GM23248 (cell line): ENCODE data around the gene IGFLR1. TPM values are rescaled to one million over a fixed set of nuclear protein-coding genes. Genes with fewer than 3 reads are reported as not detected.
"Not testable (repeated sequence)": the region's sequence is repeated elsewhere in the genome, so short reads cannot be mapped to it uniquely, and the experiment has no call there.

ENCODE experiments used
- DNase-seq: peaks from one replicate; pipeline ENCODE4 v3.0.0-alpha.2; 2015
- H2AFZ ChIP-seq: fragments of 200-600 bp; sonication (generic); 2 replicates; pipeline ENCODE4 v1.6.1; 2016; ENCODE audit warnings: antibody characterized with exemption
- H3F3A ChIP-seq: fragments of 200-600 bp; sonication (generic); 2 replicates; pipeline ENCODE4 v1.6.1; 2016; ENCODE audit warnings: mild to moderate bottlenecking, antibody characterized with exemption, mixed run types; ENCODE audit not compliant: insufficient read depth
- H3K27ac ChIP-seq: fragments of 200-600 bp; sonication (generic); 2 replicates; pipeline ENCODE4 v1.5.1; 2016; ENCODE audit warnings: mild to moderate bottlenecking
- H3K27me3 ChIP-seq: fragments of 200-600 bp; sonication (generic); replicated peaks from 2 replicates; pipeline ENCODE4 v1.6.1; 2016; ENCODE audit warnings: mild to moderate bottlenecking; ENCODE audit not compliant: insufficient read depth
- H3K36me3 ChIP-seq: fragments of 200-600 bp; sonication (generic); 2 replicates; pipeline ENCODE4 v1.6.1; 2016; ENCODE audit warnings: low read depth, mild to moderate bottlenecking
- H3K4me1 ChIP-seq: fragments of 200-600 bp; sonication (generic); 2 replicates; pipeline ENCODE4 v1.6.1; 2016; ENCODE audit warnings: mild to moderate bottlenecking; ENCODE audit not compliant: insufficient read depth
- H3K4me2 ChIP-seq: fragments of 200-600 bp; sonication (generic); one replicate; pipeline ENCODE4 v1.6.1; 2016; ENCODE audit warnings: mild to moderate bottlenecking; ENCODE audit not compliant: unreplicated experiment
- H3K4me3 ChIP-seq: fragments of 200-600 bp; sonication (generic); 2 replicates; pipeline ENCODE4 v1.5.1; 2016; ENCODE audit warnings: mild to moderate bottlenecking
- H3K79me2 ChIP-seq: fragments of 200-600 bp; sonication (generic); 2 replicates; pipeline ENCODE4 v1.6.1; 2016; ENCODE audit warnings: mild to moderate bottlenecking; ENCODE audit not compliant: insufficient read depth
- H3K9ac ChIP-seq: fragments of 200-600 bp; sonication (generic); 2 replicates; pipeline ENCODE4 v1.6.1; 2016; ENCODE audit warnings: mild to moderate bottlenecking
- H3K9me2 ChIP-seq: fragments of 200-600 bp; sonication (generic); 2 replicates; pipeline ENCODE4 v1.6.1; 2016; ENCODE audit warnings: mixed run types, mild to moderate bottlenecking, moderate library complexity; ENCODE audit not compliant: insufficient read depth
- H3K9me3 ChIP-seq: fragments of 200-600 bp; sonication (generic); one replicate; pipeline ENCODE4 v1.6.1; 2017; ENCODE audit warnings: low read depth
- H4K20me1 ChIP-seq: fragments of 200-600 bp; sonication (generic); 2 replicates; pipeline ENCODE4 v1.6.0; 2016; ENCODE audit not compliant: insufficient read depth
- EZH2 ChIP-seq: fragments of 200-600 bp; sonication (generic); IDR thresholded peaks from 2 replicates; pipeline ENCODE4 v1.6.1; 2018; ENCODE audit warnings: antibody characterized with exemption, mild to moderate bottlenecking; ENCODE audit not compliant: insufficient read depth, poor library complexity, severe bottlenecking
- EZH2phosphoT487 ChIP-seq: fragments of 200-600 bp; sonication (generic); IDR thresholded peaks from 2 replicates; pipeline ENCODE4 v1.6.1; 2018; ENCODE audit warnings: antibody characterized with exemption, moderate library complexity, mild to moderate bottlenecking, low read depth; ENCODE audit not compliant: insufficient read depth
- WGBS, 2 experiments: methylation state at CpG; one replicate each; pipeline ENCODE4 v1.1.6; 2015 to 2017; ENCODE audit warnings: low lambda C conversion rate in 2 of 2, low coverage in 1 of 2; ENCODE audit errors: missing lambda C conversion rate in 2 of 2; 5-methylcytosine and 5-hydroxymethylcytosine counted together
- in situ Hi-C: fragments of 300-500 bp; cut with MboI; formaldehyde crosslinking; loops from 2 replicates; pipeline ENCODE4 v1.15.0; 2020
- polyA plus RNA-seq: library from polyadenylated mRNA; unstranded; fragments of >200 nt; fragmentation: Nextera tagmentation; extraction: Ambion mirVana; gene quantifications from 2 replicates; pipeline ENCODE4 v1.2.1, GENCODE V29; 2016
- total RNA-seq: library from RNA; depleted of rRNA; stranded (reverse); fragments of >200 nt; shearing (Covaris generic); gene quantifications from 2 replicates; pipeline ENCODE4 v1.2.3, GENCODE V29; 2014; rRNA removed

The IGFLR1 gene
- total and polyA plus RNA-seq, 2 experiments from 2014 or later: 1.4 to 3.2 TPM

DNA sequence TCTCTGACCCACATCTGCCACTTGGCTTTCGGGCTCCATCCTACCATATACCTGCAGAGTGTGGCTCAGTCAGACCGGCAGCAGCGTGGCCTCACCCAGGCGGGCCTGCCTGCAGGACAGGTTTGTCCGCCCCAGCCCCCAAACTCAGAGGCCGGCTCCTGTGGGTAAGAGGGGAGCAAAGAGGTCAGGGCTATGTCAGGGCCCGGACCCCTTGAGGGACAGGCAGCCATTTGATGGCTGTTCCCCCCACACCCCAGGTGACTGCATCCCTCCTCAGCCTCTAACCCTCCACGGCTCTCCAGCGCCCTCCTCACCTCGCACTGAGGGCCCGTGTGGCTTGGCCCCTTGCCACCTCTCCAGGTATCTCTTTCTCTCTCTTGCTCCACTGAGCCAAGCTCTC, 50.2 kb downstream of the IGFLR1 start:
- Histone ChIP-seq H4K20me1 (no peaks in the 10 kb centered on the region), H3K9me2 (no peaks in the 10 kb centered on the region), H3K27ac (no peak overlapping the region), H3K27me3 (no peaks in the 10 kb centered on the region), H3K9me3 (no peaks in the 10 kb centered on the region), H2AFZ (no peak overlapping the region), H3K9ac (no peak overlapping the region), H3K4me3 (no peak overlapping the region), H3K4me2 (no peak overlapping the region), H3K36me3 (no peaks in the 10 kb centered on the region), H3F3A (no peaks in the 10 kb centered on the region), H3K4me1 (no peaks in the 10 kb centered on the region), H3K79me2 (no peaks in the 10 kb centered on the region)
- 46 to 48% methylated on average over 10 of the region's 11 CpGs for WGBS, 2 experiments
- in situ Hi-C loops: no loop called here
- no peak for TF ChIP-seq EZH2
- no peak for TF ChIP-seq EZH2phosphoT487
- DNase-seq: no peak

DNA sequence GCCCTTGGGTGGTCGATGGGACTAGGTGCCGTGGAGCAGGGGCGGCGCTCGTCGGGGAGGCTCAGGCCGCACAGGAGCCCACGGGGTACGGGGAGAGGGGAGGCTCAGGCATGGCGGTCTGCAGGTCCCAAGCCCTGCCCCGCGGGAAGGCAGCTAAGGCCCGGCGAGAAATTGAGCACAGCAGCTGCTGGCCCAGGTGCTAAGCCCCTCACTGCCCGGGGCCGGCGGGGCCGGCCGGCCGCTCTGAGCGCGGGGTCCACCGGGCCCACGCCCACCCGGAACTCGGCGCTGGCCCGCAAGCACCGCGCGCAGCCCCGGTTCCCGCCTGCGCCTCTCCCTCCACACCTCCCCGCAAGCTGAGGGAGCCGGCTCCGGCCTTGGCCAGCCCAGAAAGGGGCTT, 51.1 kb downstream of the IGFLR1 start:
- H3F3A ChIP-seq, H3K27me3 ChIP-seq, H3K36me3 ChIP-seq, H3K9ac ChIP-seq, H4K20me1 ChIP-seq, H3K79me2 ChIP-seq, H3K4me3 ChIP-seq, H2AFZ ChIP-seq, in situ Hi-C loops, DNase-seq, H3K27ac ChIP-seq, H3K9me3 ChIP-seq, H3K9me2 ChIP-seq, H3K4me2 ChIP-seq, H3K4me1 ChIP-seq: not testable (repeated sequence)
- WGBS, 2 experiments: 71 to 78% methylated on average over 27 to 37 of the region's 37 CpGs

DNA sequence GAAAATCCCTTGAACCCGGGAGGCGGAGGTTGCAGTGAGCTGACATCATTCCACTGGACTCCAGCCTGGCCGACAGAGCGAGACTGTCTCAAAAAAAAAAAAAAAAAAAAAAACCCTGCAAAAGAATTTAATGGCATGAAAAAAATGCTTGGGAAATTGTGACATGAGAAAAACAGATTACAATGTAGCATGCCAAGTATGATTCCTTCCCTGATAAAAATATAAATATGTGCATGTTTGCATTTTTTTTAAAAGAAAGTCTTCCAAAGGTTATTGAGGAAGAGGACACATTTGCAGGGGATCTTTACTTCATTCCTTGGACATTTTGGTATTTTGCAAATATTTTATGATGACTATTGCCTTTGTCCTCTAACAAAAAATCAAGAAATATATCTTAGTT, 52.4 kb downstream of the IGFLR1 start:
- H2AFZ ChIP-seq: no peak overlapping the region
- peak; percentile 4 for DNase-seq

More for the DNA sequence above, 52.4 kb downstream of the IGFLR1 start:
- no peaks in the 10 kb centered on the region for H4K20me1 ChIP-seq
- H3K9ac ChIP-seq: no peak overlapping the region
- H3K27ac ChIP-seq: no peak overlapping the region
- H3K36me3 ChIP-seq: no peaks in the 10 kb centered on the region
- H3K4me3 ChIP-seq: no peak overlapping the region
- no peaks in the 10 kb centered on the region for H3K79me2 ChIP-seq
- H3K4me2 ChIP-seq: no peak overlapping the region
- H3F3A ChIP-seq: no peaks in the 10 kb centered on the region
- in situ Hi-C loops: no loop called here
- no peaks in the 10 kb centered on the region for H3K27me3 ChIP-seq
- no peaks in the 10 kb centered on the region for H3K4me1 ChIP-seq
- TF ChIP-seq EZH2phosphoT487 (no peak), EZH2 (no peak)
- WGBS, 2 experiments: 25 to 40% methylated on average over 4 of the region's 4 CpGs
- H3K9me3 ChIP-seq: no peaks in the 10 kb centered on the region
- no peaks in the 10 kb centered on the region for H3K9me2 ChIP-seq

Other genes starting within 250 kb of the IGFLR1 start
- gene DMKN, start 228.8 kb downstream of the IGFLR1 start, total RNA-seq: 20.0 and 25.4 TPM in 2 replicates
- 30.9 and 34.5 TPM in 2 replicates for gene DMKN, start 228.8 kb downstream of the IGFLR1 start, polyA plus RNA-seq
- gene SBSN, start 214.1 kb downstream of the IGFLR1 start, total RNA-seq: 3.2 and 4.3 TPM in 2 replicates
- 7.9 and 8.8 TPM in 2 replicates for gene SBSN, start 214.1 kb downstream of the IGFLR1 start, polyA plus RNA-seq
- not detected in 2 replicates for gene GAPDHS, start 209.0 kb downstream of the IGFLR1 start, total RNA-seq
- not detected in 2 replicates for gene GAPDHS, start 209.0 kb downstream of the IGFLR1 start, polyA plus RNA-seq
- gene TMEM147, start 196.8 kb downstream of the IGFLR1 start, total RNA-seq: 108 and 129 TPM in 2 replicates
- 203 and 214 TPM in 2 replicates for gene TMEM147, start 196.8 kb downstream of the IGFLR1 start, polyA plus RNA-seq
- gene ATP4A, start 178.8 kb downstream of the IGFLR1 start, total RNA-seq: not detected in 2 replicates
- not detected in 2 replicates for gene ATP4A, start 178.8 kb downstream of the IGFLR1 start, polyA plus RNA-seq
- gene PMIS2, start 156.3 kb downstream of the IGFLR1 start, total RNA-seq: not detected in 2 replicates
- gene PMIS2, start 156.3 kb downstream of the IGFLR1 start, polyA plus RNA-seq: not detected in 2 replicates
- gene HAUS5, start 129.7 kb downstream of the IGFLR1 start, total RNA-seq: 8.5 and 10.1 TPM in 2 replicates
- gene HAUS5, start 129.7 kb downstream of the IGFLR1 start, polyA plus RNA-seq: 7.4 and 9.6 TPM in 2 replicates
- 57.3 and 74.7 TPM in 2 replicates for gene RBM42, start 113.4 kb downstream of the IGFLR1 start, total RNA-seq
- gene RBM42, start 113.4 kb downstream of the IGFLR1 start, polyA plus RNA-seq: 82.5 and 86.2 TPM in 2 replicates
- not detected in 2 replicates for gene ETV2, start 100.7 kb downstream of the IGFLR1 start, total RNA-seq
- 0.91 and 0.93 TPM in 2 replicates for gene ETV2, start 100.7 kb downstream of the IGFLR1 start, polyA plus RNA-seq
- gene COX6B1, start 94.1 kb downstream of the IGFLR1 start, total RNA-seq: 328 and 423 TPM in 2 replicates
- 448 and 472 TPM in 2 replicates for gene COX6B1, start 94.1 kb downstream of the IGFLR1 start, polyA plus RNA-seq
- not detected in 2 replicates for gene UPK1A, start 75.9 kb downstream of the IGFLR1 start, total RNA-seq
- not detected in 2 replicates for gene UPK1A, start 75.9 kb downstream of the IGFLR1 start, polyA plus RNA-seq
- not detected in 2 replicates for gene ZBTB32, start 37.9 kb downstream of the IGFLR1 start, total RNA-seq
- gene ZBTB32, start 37.9 kb downstream of the IGFLR1 start, polyA plus RNA-seq: not detected in 2 replicates
- 6.8 and 7.5 TPM in 2 replicates for gene KMT2B, start 24.4 kb downstream of the IGFLR1 start, total RNA-seq
- 4.0 and 4.1 TPM in 2 replicates for gene KMT2B, start 24.4 kb downstream of the IGFLR1 start, polyA plus RNA-seq
- 10.7 and 18.8 TPM in 2 replicates for gene U2AF1L4, start 3.0 kb upstream of the IGFLR1 start, total RNA-seq
- 23.1 and 25.3 TPM in 2 replicates for gene U2AF1L4, start 3.0 kb upstream of the IGFLR1 start, polyA plus RNA-seq
- 15.7 and 21.6 TPM in 2 replicates for gene PSENEN, start 3.2 kb upstream of the IGFLR1 start, total RNA-seq
- 99.7 and 108 TPM in 2 replicates for gene PSENEN, start 3.2 kb upstream of the IGFLR1 start, polyA plus RNA-seq
- 12.0 and 12.3 TPM in 2 replicates for gene LIN37, start 6.1 kb upstream of the IGFLR1 start, total RNA-seq
- 9.5 and 9.7 TPM in 2 replicates for gene LIN37, start 6.1 kb upstream of the IGFLR1 start, polyA plus RNA-seq
- gene HSPB6, start 14.6 kb upstream of the IGFLR1 start, total RNA-seq: 14.1 and 24.3 TPM in 2 replicates
- gene HSPB6, start 14.6 kb upstream of the IGFLR1 start, polyA plus RNA-seq: 220 and 238 TPM in 2 replicates
- gene PROSER3, start 15.7 kb upstream of the IGFLR1 start, total RNA-seq: 2.7 and 7.6 TPM in 2 replicates
- gene PROSER3, start 15.7 kb upstream of the IGFLR1 start, polyA plus RNA-seq: 10.9 and 12.6 TPM in 2 replicates
- 2.0 and 24.9 TPM in 2 replicates for gene ARHGAP33, start 33.1 kb upstream of the IGFLR1 start, total RNA-seq
- 1.1 and 1.9 TPM in 2 replicates for gene ARHGAP33, start 33.1 kb upstream of the IGFLR1 start, polyA plus RNA-seq
- not detected in 2 replicates for gene PRODH2, start 70.4 kb upstream of the IGFLR1 start, total RNA-seq
- gene PRODH2, start 70.4 kb upstream of the IGFLR1 start, polyA plus RNA-seq: not detected in 2 replicates
- gene NPHS1, start 110.1 kb upstream of the IGFLR1 start, total RNA-seq: not detected in 2 replicates
- gene NPHS1, start 110.1 kb upstream of the IGFLR1 start, polyA plus RNA-seq: not detected in 2 replicates
- gene KIRREL2, start 114.5 kb upstream of the IGFLR1 start, total RNA-seq: not detected in 2 replicates
- not detected in 2 replicates for gene KIRREL2, start 114.5 kb upstream of the IGFLR1 start, polyA plus RNA-seq
- gene APLP1, start 126.1 kb upstream of the IGFLR1 start, total RNA-seq: 10.6 and 20.4 TPM in 2 replicates
- gene APLP1, start 126.1 kb upstream of the IGFLR1 start, polyA plus RNA-seq: 16.7 and 16.8 TPM in 2 replicates
- gene NFKBID, start 158.1 kb upstream of the IGFLR1 start, total RNA-seq: 5.0 and 7.6 TPM in 2 replicates
- gene NFKBID, start 158.1 kb upstream of the IGFLR1 start, polyA plus RNA-seq: 3.9 and 7.1 TPM in 2 replicates
- gene HCST, start 160.1 kb upstream of the IGFLR1 start, total RNA-seq: not detected in 2 replicates
- 9.1 and 11.3 TPM in 2 replicates for gene HCST, start 160.1 kb upstream of the IGFLR1 start, polyA plus RNA-seq
- gene TYROBP, start 165.8 kb upstream of the IGFLR1 start, total RNA-seq: not detected in 2 replicates
- not detected in 2 replicates for gene TYROBP, start 165.8 kb upstream of the IGFLR1 start, polyA plus RNA-seq
- gene LRFN3, start 193.9 kb upstream of the IGFLR1 start, total RNA-seq: 5.3 and 9.4 TPM in 2 replicates
- 7.1 and 7.5 TPM in 2 replicates for gene LRFN3, start 193.9 kb upstream of the IGFLR1 start, polyA plus RNA-seq